HG03520 (cell line): ENCODE results near the gene MCM7.

Experiments
- ATAC-seq: cut with Tn5 transposase; IDR thresholded peaks from one replicate; pipeline ENCODE4 v1.9.1; 2021; ENCODE audit warnings: mild to moderate bottlenecking, moderate library complexity; ENCODE audit not compliant: unreplicated experiment

Gene MCM7

DNA sequence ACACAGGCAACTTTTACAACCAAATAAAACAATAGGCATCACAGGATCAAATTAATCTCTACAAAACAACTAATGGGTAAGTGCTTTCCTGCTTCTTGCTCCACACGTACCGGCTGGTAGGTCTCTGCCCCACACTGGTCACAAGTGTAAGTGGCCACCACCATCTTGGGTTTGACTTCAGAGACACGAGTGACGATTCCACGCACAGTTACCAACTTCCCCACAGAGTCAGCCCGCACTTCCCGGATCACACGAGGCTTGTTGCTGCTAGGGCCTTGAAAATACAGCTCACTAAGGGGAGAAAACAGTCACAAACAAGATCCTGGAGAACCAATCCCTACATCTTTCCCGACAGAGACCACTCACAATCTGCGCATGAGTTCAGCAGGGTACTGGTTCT, 2.3 kb downstream of the MCM7 start:
- no peak for ATAC-seq

GRCh38 chr7:100095704-100096103, 5.5 kb downstream of the MCM7 start:
- no peak for ATAC-seq

- ATAC-seq: no peak
Observed at GRCh38 chr7:100095289-100095688, 5.9 kb downstream of the MCM7 start.

GRCh38 chr7:100093925-100094486, 7.2 kb downstream of the MCM7 start:
- no peak for ATAC-seq

DNA sequence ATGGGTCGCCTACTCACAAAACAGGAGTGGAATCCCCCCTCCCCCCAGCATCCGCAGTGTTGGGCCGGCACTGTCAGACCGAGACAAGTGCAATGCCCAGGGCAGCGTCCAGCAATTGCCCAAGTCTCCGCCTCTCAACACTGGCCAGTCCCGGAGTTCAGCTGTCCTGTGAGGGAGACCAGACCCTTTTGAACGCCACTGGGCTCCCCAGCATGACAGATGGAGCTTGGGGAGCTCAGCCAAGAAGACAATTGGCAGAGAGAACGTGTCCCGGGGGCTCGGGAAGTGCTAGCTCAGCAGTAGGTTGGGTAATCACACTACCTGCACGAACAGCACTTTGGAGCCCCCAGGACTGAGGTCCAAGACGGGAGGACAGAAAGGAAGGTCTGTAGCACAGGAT, 7.7 kb downstream of the MCM7 start:
- ATAC-seq: no peak

- no peak for ATAC-seq
Observed at GRCh38 chr7:100093054-100093453, 8.1 kb downstream of the MCM7 start.

- no peak for ATAC-seq
Observed at GRCh38 chr7:100091411-100092181, 9.6 kb downstream of the MCM7 start.

- no peak for ATAC-seq
Observed at GRCh38 chr7:100090527-100091410, 10.4 kb downstream of the MCM7 start.

DNA sequence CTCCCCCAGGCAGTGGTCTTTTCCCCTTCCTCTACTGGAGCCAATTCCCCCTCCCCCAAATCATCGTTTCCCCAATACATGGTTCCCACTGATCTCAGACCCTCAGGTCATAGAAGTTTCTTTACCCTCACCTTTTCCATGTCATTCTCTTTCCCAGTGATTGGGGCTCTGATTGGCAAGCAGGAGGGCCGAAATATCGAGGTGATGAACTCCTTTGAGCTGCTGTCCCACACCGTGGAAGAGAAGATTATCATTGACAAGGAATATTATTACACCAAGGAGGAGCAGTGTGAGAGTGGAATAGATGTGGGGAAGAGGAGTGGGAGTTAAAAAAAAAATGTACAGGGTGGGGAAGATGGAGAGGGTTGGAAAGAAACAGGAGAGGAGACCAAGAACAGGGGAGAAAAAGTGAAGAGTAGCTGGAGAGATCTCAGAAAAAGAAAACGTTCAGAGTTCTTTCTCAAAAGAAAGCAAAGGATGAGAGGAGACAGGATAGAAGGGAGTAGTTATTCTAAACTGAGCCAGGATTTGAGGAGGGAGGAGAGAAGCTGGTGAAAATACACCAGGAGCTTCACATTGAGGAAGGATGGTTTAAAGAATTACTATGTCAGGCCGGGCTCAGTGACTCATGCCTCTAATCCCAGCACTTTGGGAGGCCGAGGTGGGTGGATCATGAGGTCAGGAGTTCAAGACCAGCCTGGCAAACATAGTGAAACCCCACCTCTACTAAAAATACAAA, 11.6 kb downstream of the MCM7 start:
- no peak for ATAC-seq

DNA sequence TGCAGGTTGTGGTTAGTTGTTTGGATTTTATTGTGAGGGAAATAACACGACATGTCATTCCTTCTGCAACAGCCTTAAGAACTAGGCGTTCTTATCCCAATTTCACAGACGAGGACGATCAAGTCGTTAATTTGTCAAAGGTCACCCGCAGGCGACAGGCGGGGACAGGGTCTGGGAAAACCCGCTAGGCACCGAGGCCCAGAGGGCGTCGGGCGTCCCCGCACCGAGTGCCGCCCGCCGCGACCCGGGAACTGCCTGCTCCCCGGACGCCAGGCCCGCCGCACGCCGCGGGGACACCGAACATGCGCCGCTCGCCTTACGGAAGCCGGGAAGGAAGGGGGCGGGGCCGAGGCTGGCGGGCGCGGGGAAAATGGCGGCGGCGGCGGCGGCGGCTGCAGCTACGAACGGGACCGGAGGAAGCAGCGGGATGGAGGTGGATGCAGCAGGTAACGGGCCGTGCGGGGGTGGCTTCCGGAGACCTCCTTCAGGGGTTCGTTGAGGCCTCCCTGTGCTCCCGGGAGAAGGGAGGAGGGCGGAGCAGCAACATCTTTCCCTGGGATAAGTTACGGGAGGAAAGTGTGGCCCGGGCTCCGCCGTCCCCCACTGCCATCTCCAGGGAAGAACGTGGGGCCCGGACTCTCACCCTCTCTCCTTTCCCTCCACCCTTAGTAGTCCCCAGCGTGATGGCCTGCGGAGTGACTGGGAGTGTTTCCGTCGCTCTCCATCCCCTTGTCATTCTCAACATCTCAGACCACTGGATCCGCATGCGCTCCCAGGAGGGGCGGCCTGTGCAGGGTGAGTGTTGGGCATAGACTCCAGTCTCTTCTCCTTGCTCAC, 12.4 kb downstream of the MCM7 start, which contains the start of gene COPS6:
Gene COPS6, plus strand, starts transcription at position 349 of the 837 bp plus-strand sequence. Its CDS starts 22 bp downstream, at position 371.
- no peak for ATAC-seq

DNA sequence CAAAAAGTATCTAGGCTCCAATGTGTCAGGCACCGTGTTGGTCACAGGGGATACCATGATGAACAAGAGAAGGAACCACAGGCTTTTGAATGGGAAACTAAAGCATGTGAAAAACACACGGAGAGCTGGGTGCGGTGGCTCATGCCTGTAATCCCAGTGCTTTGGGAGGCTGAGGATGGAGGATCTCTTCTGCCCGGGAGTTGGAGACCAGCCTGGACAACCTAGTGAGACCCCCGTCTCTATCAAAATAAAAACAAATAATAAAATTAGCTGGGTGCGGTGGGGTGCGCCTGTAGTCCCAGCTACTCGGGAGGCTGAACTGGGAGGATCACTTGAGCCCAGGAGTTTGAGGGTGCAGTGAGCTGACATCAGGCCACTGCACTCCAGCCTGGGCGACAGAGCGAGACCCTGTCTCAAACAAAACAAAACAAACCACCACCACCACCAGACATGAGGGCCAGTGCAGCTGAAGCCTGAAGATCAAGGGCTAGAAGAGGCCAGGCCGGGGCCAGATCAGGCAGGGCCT, 13.0 kb downstream of the MCM7 start:
- ATAC-seq: no peak

DNA sequence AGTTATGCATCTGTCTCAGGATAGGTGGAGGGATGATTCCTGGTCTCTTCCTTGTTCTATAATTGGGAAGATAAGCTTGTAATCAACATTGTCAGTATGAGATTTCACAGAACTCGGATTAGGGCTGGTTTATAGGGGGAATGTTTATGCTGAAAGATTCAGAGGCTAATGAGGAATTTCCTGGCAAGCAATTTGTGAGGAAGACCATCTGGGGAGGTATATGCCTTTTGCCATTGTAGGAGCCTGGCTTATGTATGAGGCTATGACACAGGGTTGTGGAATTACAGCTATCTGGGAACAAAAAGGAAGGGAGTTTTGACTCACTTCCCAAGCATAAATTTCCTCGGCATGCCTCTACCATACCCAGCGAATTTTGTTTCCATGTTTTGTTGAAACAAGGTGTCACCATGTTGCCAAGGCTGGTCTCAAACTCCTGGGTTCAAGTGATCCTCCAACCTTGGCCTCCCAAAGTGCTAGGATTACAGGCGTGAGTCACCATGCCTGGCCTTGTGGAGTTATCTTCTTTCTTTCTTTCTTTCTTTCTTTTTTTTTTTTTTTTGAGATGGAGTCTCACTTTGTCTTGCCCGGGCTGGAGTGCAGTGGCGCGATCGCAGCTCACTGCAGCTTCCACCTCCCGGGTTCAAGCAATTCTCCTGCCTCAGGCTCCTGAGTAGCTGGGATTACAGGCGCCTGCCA, 14.0 kb downstream of the MCM7 start:
- ATAC-seq: no peak

- no peak for ATAC-seq
Observed at GRCh38 chr7:100085515-100085914, 15.7 kb downstream of the MCM7 start.

GRCh38 chr7:100082978-100083377, 18.2 kb downstream of the MCM7 start:
- ATAC-seq: no peak

DNA sequence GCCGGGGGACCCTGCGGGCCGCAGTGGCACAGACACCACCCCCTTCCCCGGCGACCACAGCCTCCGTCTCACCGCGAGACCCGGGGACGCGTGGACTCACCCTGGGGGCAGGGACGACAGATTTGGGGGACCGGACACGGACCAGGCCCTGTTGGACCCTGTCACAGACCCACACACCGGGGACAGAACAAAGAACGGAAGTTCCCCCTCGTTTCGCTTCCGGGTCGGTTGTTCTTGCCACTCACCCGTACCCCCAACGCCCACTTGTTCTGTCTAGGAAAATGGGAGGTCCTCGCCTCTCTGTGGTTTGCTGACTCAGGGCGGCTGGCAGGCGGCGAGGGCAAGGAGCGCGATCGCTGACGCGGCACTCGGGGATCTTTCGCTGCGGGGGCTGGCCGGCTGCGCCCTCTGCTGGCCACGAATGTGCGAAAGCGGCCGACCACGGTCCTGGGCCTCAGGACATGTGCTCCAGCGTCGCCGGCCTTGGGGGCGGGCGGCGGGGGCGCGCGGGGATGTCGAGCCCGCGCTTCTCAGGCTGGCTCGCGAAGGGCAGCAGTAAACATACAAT, 19.6 kb downstream of the MCM7 start, which contains the start of gene ZNF3:
Gene ZNF3, minus strand, starts transcription at position 189 of the 568 bp plus-strand sequence. CDS start 4,366 bp downstream, outside the sequence.
- peak; percentile 80 for ATAC-seq

DNA sequence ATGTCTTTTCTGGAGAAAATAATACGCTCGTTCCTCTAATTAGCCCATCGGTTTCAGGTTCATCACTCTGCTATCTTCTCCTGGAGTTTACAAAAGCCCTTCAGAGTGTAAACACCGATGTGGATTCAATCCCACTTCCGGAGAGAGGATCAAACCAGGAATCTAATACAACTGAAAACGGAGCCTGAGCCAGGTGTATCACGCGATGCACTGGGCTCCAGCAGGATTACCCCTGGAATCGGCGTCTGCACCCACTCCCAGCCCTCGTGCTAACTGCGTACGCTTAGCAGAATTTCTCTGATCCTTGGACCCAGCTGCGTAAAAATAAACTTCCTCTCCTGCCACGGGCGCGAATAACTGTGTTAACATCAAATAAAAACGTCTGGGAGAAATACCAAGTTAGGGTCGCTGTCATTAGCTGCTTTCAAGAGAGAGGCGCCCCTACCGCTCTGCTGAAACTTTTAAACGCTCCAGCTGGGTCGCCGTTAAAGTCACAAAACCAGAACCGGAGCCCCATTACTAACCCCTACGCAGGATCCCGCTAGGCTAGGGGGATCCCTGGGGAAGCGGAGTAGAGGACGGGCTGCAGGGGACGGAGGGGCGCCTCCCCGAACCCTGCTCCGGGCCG, 20.2 kb downstream of the MCM7 start:
- ATAC-seq: peak; percentile 16

- no peak for ATAC-seq
Observed at GRCh38 chr7:100079024-100079560, 22.1 kb downstream of the MCM7 start.

- no peak for ATAC-seq
Observed at GRCh38 chr7:100077205-100077604, 24.0 kb downstream of the MCM7 start.
